Gastrocnemius medialis (tissue), 4 donors: ENCODE data around the gene CNST. TPM values are rescaled to one million over a fixed set of nuclear protein-coding genes. Genes with fewer than 3 reads are reported as not detected.

ENCODE experiments used
- ATAC-seq, 2 donors: fragments of 150-250 bp; one replicate each; pipeline ENCODE4 v1.9.1; 2016
- DNase-seq, 2 donors: peaks; one replicate each; pipeline ENCODE4 v3.0.0-alpha.2; 2019
- H3K27ac ChIP-seq, 4 donors: fragments of 200-600 bp; sonication (generic); 1 replicate in 1 of 4; 2 replicates in 3 of 4; pipeline ENCODE4 v1.5.1; 2016 to 2018; ENCODE audit warnings: mild to moderate bottlenecking in 2 of 4, moderate library complexity in 1 of 4
- H3K27me3 ChIP-seq, 3 donors: fragments of 200-600 bp; sonication (generic) in 2 of 3; 1 replicate in 1 of 3; 2 replicates in 2 of 3; pipeline versions ENCODE4 v1.5.1 to v1.6.0; 2016 to 2019; ENCODE audit warnings: mild to moderate bottlenecking in 1 of 3, moderate library complexity in 1 of 3
- H3K36me3 ChIP-seq, 2 donors: fragments of 200-600 bp; sonication (generic) in 1 of 2; one replicate each; pipeline ENCODE4 v1.5.1; 2017 to 2018
- H3K4me1 ChIP-seq, 2 donors: fragments of 200-600 bp; sonication (generic) in 1 of 2; one replicate each; pipeline ENCODE4 v1.5.1; 2016 to 2017; ENCODE audit warnings: mild to moderate bottlenecking in 2 of 2
- H3K4me3 ChIP-seq, 4 donors: fragments of 200-600 bp; sonication (generic) in 3 of 4; 1 replicate in 1 of 4; 2 replicates in 3 of 4; pipeline ENCODE4 v1.5.1; 2016 to 2019; ENCODE audit warnings: mild to moderate bottlenecking in 2 of 4
- H3K9me3 ChIP-seq, 3 donors: fragments of 200-600 bp; sonication (generic) in 2 of 3; 1 replicate in 1 of 3; 2 replicates in 2 of 3; pipeline ENCODE4 v1.5.1; 2016 to 2019
- POLR2A ChIP-seq, 2 donors: fragments of 450-650 bp; IDR thresholded peaks; one replicate each; pipeline ENCODE4 v1.6.1; 2017; ENCODE audit warnings: antibody characterized with exemption in 2 of 2, mild to moderate bottlenecking in 2 of 2, moderate library complexity in 2 of 2
- in situ Hi-C, 4 donors: fragments of 200-750 bp; cut with MboI; loops; one replicate each; pipeline versions ENCODE4 v1.15.0 to v1.8.0; 2017; ENCODE audit warnings: low sequenced_read_pairs in 4 of 4
- intact Hi-C: fragments of 100-400 bp; cut with DNase I; formaldehyde crosslinking; loops from one replicate; pipeline ENCODE4 v1.15.1; 2023; ENCODE audit warnings: low total_unique reads
- total RNA-seq, 4 donors: library from RNA; depleted of rRNA; stranded (reverse); fragments of >200 nt; gene quantifications; one replicate each; pipeline versions ENCODE4 v1.1.0 to v1.2.3, GENCODE V29; 2016
- TF ChIP-seq, protein P1 (sequence below), 5 experiments: fragments of 450-650 bp in 3 of 5; fragments of 200-600 bp in 2 of 5; sonication (generic) in 2 of 5; IDR thresholded peaks in 4 of 5; conservative IDR thresholded peaks in 1 of 5; 1 replicate in 4 of 5; 2 replicates in 1 of 5; pipeline ENCODE4 v1.5.1; 2016 to 2019; ENCODE audit warnings: antibody characterized with exemption in 5 of 5, mild to moderate bottlenecking in 3 of 5, moderate library complexity in 3 of 5

CNST gene
- total RNA-seq, 4 donors from 2014 or later = 62.7 to 105 (median 81.5) TPM

GRCh38 chr1:246681900-246682895 is 115.9 kb downstream of the CNST start:
- Histone ChIP-seq H3K27me3 (no peaks in the 10 kb centered on the region), H3K9me3 (no peaks in the 10 kb centered on the region), H3K36me3 (no peaks in the 10 kb centered on the region), H3K4me1 (peaks cover 36 to 37% of the 10 kb centered on the region in 2 donors), H3K27ac (peak overlapping the region in 3 of 4 donors; percentile 2 to 65 (median 56)), H3K4me3 (no peak overlapping the region)
- no peak for DNase-seq
- no peak for TF ChIP-seq POLR2A (IDR thresholded peaks at IDR 0.05)
- TF ChIP-seq, protein P1, sequence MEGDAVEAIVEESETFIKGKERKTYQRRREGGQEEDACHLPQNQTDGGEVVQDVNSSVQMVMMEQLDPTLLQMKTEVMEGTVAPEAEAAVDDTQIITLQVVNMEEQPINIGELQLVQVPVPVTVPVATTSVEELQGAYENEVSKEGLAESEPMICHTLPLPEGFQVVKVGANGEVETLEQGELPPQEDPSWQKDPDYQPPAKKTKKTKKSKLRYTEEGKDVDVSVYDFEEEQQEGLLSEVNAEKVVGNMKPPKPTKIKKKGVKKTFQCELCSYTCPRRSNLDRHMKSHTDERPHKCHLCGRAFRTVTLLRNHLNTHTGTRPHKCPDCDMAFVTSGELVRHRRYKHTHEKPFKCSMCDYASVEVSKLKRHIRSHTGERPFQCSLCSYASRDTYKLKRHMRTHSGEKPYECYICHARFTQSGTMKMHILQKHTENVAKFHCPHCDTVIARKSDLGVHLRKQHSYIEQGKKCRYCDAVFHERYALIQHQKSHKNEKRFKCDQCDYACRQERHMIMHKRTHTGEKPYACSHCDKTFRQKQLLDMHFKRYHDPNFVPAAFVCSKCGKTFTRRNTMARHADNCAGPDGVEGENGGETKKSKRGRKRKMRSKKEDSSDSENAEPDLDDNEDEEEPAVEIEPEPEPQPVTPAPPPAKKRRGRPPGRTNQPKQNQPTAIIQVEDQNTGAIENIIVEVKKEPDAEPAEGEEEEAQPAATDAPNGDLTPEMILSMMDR (IDR thresholded peaks at IDR 0.05 in 4 of 5, conservative IDR thresholded peaks at IDR 0.05 in 1 of 5) = no peak
- in situ Hi-C loops (no loop called here), intact Hi-C loops (no loop called here)
- ATAC-seq = peak in 1 of 2 donors; percentile 7

- DNase-seq (no peak), ATAC-seq (no peak)
- Histone ChIP-seq H3K27me3 (no peaks in the 10 kb centered on the region), H3K9me3 (no peaks in the 10 kb centered on the region), H3K27ac (no peak overlapping the region), H3K36me3 (no peaks in the 10 kb centered on the region), H3K4me3 (no peak overlapping the region), H3K4me1 (peaks cover 26 to 32% of the 10 kb centered on the region in 2 donors)
- intact Hi-C loops = no loop called here
- no peak for TF ChIP-seq POLR2A (IDR thresholded peaks at IDR 0.05)
- TF ChIP-seq, protein P1 (IDR thresholded peaks at IDR 0.05 in 4 of 5, conservative IDR thresholded peaks at IDR 0.05 in 1 of 5) = no peak
- in situ Hi-C loops = no loop called here
Measured at GRCh38 chr1:246683521-246683920, 117.3 kb downstream of the CNST start.

DNA sequence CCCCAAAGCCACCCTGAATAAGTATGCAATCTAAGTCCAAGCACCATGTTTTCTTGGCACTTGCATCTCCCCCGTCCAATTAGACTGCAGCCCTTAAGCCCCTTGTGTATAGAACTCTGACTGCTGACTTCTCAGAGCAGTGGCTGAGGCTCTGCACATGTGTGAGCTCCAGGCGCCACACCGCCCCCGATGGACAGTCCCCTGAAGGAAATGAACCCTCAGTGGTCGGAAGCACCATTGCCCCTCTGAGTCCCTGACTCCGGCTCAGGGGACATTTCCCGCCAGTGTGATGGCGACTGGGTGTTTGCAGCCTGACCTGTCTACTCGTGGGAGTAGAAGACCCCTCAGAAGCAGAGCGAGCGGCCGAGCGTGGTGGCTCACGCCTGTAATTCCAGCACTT is 120.7 kb downstream of the CNST start:
- no peaks in the 10 kb centered on the region for H3K27me3 ChIP-seq
- H3K36me3 ChIP-seq = no peaks in the 10 kb centered on the region
- TF ChIP-seq, protein P1 (IDR thresholded peaks at IDR 0.05 in 4 of 5, conservative IDR thresholded peaks at IDR 0.05 in 1 of 5) = no peak
- TF ChIP-seq POLR2A (IDR thresholded peaks at IDR 0.05) = no peak
- no peaks in the 10 kb centered on the region for H3K9me3 ChIP-seq
- intact Hi-C loops (no loop called here), in situ Hi-C loops (no loop called here)
- H3K4me3 ChIP-seq = no peak overlapping the region
- no peak for ATAC-seq
- H3K4me1 ChIP-seq = peaks cover 20 to 22% of the 10 kb centered on the region in 2 donors
- H3K27ac ChIP-seq = no peak overlapping the region
- DNase-seq = no peak

- intact Hi-C loops (no loop called here), in situ Hi-C loops (loop anchor here in 2 of 4 donors (10.0 kb wide), 3 partner anchors 45 to 195 kb away; partner anchors contain the start of genes CNST (in 1 of the 2) and TFB2M (in 1 of the 2))
- no peaks in the 10 kb centered on the region for H3K27me3 ChIP-seq
- DNase-seq = peak; percentile 58 to 73
- H3K9me3 ChIP-seq = no peaks in the 10 kb centered on the region
- H3K27ac ChIP-seq = peak overlapping the region; percentile 60 to 76 (median 68)
- H3K4me3 ChIP-seq = peak overlapping the region; percentile 39 to 57 (median 50)
- no peaks in the 10 kb centered on the region for H3K36me3 ChIP-seq
- peaks cover 18 to 23% of the 10 kb centered on the region in 2 donors for H3K4me1 ChIP-seq
- TF ChIP-seq POLR2A (IDR thresholded peaks at IDR 0.05) = no peak
- TF ChIP-seq, protein P1 (IDR thresholded peaks at IDR 0.05 in 4 of 5, conservative IDR thresholded peaks at IDR 0.05 in 1 of 5) = peak; percentile 47 to 80 (median 72)
- ATAC-seq = peak; percentile 80 to 86
Measured at GRCh38 chr1:246689409-246690008, 123.3 kb downstream of the CNST start.
